OCI-LY7 (cell line): Measurements from ENCODE around the gene HOXB1. TPM values are rescaled to one million over a fixed set of nuclear protein-coding genes. Genes with fewer than 3 reads are reported as not detected.

Experiments used
- BruUV-seq: library from RNA; stranded (reverse); fragments of 400-500 nt; replicated peaks from 2 replicates; lab custom pipeline; 2021; lab: Mats Ljungman, UMichigan
- CTCF ChIA-PET: fragments of 300-600 bp; sonication (Branson Sonifier 250); formaldehyde crosslinking; loops from one replicate; lab custom pipeline; 2022; ENCODE audit warnings: antibody characterized with exemption; ENCODE audit not compliant: unreplicated experiment; lab: Charles Lee
- POLR2A ChIA-PET: fragments of 300-600 bp; sonication (Branson Sonifier 250); formaldehyde crosslinking; loops from one replicate; lab custom pipeline; 2022; ENCODE audit warnings: antibody characterized with exemption; lab: Charles Lee
- DNase-seq: peaks from one replicate; pipeline ENCODE4 v3.0.0-alpha.2; 2015; ENCODE audit warnings: low spot score
- H2AFZ ChIP-seq: fragments of 200-600 bp; sonication (generic), shearing (Covaris generic); 2 replicates; pipeline ENCODE4 v1.6.1; 2014; ENCODE audit warnings: mild to moderate bottlenecking, antibody characterized with exemption, low read length, moderate library complexity
- H3K27ac ChIP-seq: fragments of 200-600 bp; sonication (generic); 2 replicates; pipeline ENCODE4 v1.5.1; 2014; ENCODE audit warnings: mixed run types, low read depth, mild to moderate bottlenecking, moderate library complexity, low read length, inconsistent platforms; ENCODE audit not compliant: poor library complexity, severe bottlenecking
- H3K36me3 ChIP-seq: fragments of 200-600 bp; sonication (generic); 2 replicates; pipeline ENCODE4 v1.6.1; 2014; ENCODE audit warnings: mild to moderate bottlenecking, antibody characterized with exemption, low read length, moderate library complexity, mixed read lengths; ENCODE audit not compliant: insufficient read depth
- H3K4me1 ChIP-seq: fragments of 200-600 bp; sonication (generic); 2 replicates; pipeline ENCODE4 v1.5.1; 2014; ENCODE audit warnings: mild to moderate bottlenecking, low read length; ENCODE audit not compliant: insufficient read depth, poor library complexity, severe bottlenecking
- H3K4me2 ChIP-seq: fragments of 200-600 bp; sonication (generic); 2 replicates; pipeline ENCODE4 v1.6.1; 2014; ENCODE audit warnings: mild to moderate bottlenecking, low read length
- H3K4me3 ChIP-seq: fragments of 200-600 bp; sonication (generic); 2 replicates; pipeline ENCODE4 v1.5.1; 2014; ENCODE audit warnings: mild to moderate bottlenecking, low read depth, low read length; ENCODE audit not compliant: poor library complexity, severe bottlenecking
- H3K79me2 ChIP-seq: fragments of 200-600 bp; sonication (generic); 2 replicates; pipeline ENCODE4 v1.6.1; 2016; ENCODE audit warnings: low read depth, mild to moderate bottlenecking, low read length, moderate library complexity, mixed read lengths; ENCODE audit not compliant: insufficient read depth
- H3K9me2 ChIP-seq: fragments of 200-600 bp; sonication (generic); 2 replicates; pipeline ENCODE4 v1.6.1; 2016; ENCODE audit warnings: mild to moderate bottlenecking, low read length, mixed read lengths; ENCODE audit not compliant: insufficient read depth
- H3K9me3 ChIP-seq: fragments of 200-600 bp; sonication (generic); 2 replicates; pipeline ENCODE4 v1.6.1; 2014; ENCODE audit warnings: mild to moderate bottlenecking, mixed run types, low read length, mixed read lengths
- H4K20me1 ChIP-seq: fragments of 200-600 bp; sonication (generic); 2 replicates; pipeline ENCODE4 v1.6.1; 2014; ENCODE audit warnings: mild to moderate bottlenecking, antibody characterized with exemption, low read length, moderate library complexity, mixed read lengths; ENCODE audit not compliant: insufficient read depth
- EZH2phosphoT487 ChIP-seq: fragments of 200-600 bp; sonication (generic); IDR thresholded peaks from 2 replicates; pipeline ENCODE4 v1.6.1; 2018; ENCODE audit warnings: low read depth, borderline replicate concordance, mild to moderate bottlenecking, mixed run types, antibody characterized with exemption, low read length, moderate library complexity, mixed read lengths
- intact Hi-C: fragments of 100-400 bp; cut with micrococcal nuclease; formaldehyde crosslinking; loops from one replicate; pipeline ENCODE4 v1.10.0; 2022; ENCODE audit not compliant: unreplicated experiment
- total RNA-seq, 2 experiments: library from RNA; depleted of rRNA in 1 of 2; stranded (reverse); fragments of >200 nt in 1 of 2; shearing (Covaris generic) in 1 of 2; gene quantifications; 2 replicates each; pipeline ENCODE4 v1.2.3, GENCODE V29; 2014 to 2022
- TF ChIP-seq, protein P1 (sequence below): fragments of 200-600 bp; sonication (generic); conservative IDR thresholded peaks from 2 replicates; pipeline ENCODE4 v1.5.1; 2014; ENCODE audit warnings: mild to moderate bottlenecking, antibody characterized with exemption, low read length, moderate library complexity, mixed read lengths

HOXB1 gene
- total RNA-seq, 2 experiments from 2014 or later = not detected

DNA sequence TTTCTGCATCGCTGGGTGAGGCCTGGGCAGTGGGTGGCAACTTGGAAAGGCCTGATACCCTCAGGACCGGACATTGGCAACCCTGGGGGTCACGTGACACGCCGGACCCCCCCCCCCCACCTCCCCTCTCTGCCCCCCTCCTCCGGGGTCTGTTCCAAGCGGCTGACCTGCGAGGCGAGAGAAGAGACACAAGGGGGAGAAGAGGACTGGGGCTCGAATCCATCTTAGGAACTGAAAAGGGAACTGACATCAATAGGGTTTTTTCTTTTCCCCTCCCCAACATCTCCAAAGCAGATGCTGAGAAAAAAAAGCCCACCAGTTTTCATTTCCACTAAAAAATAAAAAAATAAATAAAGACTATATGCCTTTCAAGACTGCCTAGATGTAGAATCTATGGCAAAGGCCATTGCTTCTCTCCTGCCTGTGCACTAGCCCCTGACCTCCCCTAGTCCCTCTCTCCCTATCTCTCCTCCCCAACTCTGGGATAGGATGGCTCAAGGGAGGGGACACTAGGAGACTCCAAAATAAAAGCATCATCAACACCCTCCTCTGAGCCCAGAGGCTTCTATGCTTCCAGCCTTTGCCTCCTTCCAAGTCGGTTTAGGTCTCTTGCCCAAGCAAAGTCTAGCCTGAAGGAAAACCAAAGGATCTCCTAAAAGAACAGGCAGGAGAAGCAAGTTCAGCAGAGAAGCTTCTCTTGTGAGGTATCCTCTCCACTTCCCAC, 21.8 kb upstream of the HOXB1 start:
- H3K79me2 ChIP-seq = no peaks in the 10 kb centered on the region
- no peak for DNase-seq
- no peak overlapping the region for H2AFZ ChIP-seq
- peaks cover 12% of the 10 kb centered on the region; the same call in 1 of the 2 replicates for H3K36me3 ChIP-seq
- no peak overlapping the region for H3K27ac ChIP-seq
- no peak for TF ChIP-seq EZH2phosphoT487
- TF ChIP-seq, protein P1, sequence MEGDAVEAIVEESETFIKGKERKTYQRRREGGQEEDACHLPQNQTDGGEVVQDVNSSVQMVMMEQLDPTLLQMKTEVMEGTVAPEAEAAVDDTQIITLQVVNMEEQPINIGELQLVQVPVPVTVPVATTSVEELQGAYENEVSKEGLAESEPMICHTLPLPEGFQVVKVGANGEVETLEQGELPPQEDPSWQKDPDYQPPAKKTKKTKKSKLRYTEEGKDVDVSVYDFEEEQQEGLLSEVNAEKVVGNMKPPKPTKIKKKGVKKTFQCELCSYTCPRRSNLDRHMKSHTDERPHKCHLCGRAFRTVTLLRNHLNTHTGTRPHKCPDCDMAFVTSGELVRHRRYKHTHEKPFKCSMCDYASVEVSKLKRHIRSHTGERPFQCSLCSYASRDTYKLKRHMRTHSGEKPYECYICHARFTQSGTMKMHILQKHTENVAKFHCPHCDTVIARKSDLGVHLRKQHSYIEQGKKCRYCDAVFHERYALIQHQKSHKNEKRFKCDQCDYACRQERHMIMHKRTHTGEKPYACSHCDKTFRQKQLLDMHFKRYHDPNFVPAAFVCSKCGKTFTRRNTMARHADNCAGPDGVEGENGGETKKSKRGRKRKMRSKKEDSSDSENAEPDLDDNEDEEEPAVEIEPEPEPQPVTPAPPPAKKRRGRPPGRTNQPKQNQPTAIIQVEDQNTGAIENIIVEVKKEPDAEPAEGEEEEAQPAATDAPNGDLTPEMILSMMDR = no peak
- H3K4me2 ChIP-seq = no peak overlapping the region
- no TSS peak for BruUV-seq
- intact Hi-C loops = no loop called here
- ChIA-PET CTCF (no interaction called here), POLR2A (no interaction called here)
- no peak overlapping the region for H3K4me3 ChIP-seq
- H3K4me1 ChIP-seq = no peaks in the 10 kb centered on the region
- no peaks in the 10 kb centered on the region for H4K20me1 ChIP-seq
- H3K9me3 ChIP-seq = no peaks in the 10 kb centered on the region
- H3K9me2 ChIP-seq = no peaks in the 10 kb centered on the region

DNA sequence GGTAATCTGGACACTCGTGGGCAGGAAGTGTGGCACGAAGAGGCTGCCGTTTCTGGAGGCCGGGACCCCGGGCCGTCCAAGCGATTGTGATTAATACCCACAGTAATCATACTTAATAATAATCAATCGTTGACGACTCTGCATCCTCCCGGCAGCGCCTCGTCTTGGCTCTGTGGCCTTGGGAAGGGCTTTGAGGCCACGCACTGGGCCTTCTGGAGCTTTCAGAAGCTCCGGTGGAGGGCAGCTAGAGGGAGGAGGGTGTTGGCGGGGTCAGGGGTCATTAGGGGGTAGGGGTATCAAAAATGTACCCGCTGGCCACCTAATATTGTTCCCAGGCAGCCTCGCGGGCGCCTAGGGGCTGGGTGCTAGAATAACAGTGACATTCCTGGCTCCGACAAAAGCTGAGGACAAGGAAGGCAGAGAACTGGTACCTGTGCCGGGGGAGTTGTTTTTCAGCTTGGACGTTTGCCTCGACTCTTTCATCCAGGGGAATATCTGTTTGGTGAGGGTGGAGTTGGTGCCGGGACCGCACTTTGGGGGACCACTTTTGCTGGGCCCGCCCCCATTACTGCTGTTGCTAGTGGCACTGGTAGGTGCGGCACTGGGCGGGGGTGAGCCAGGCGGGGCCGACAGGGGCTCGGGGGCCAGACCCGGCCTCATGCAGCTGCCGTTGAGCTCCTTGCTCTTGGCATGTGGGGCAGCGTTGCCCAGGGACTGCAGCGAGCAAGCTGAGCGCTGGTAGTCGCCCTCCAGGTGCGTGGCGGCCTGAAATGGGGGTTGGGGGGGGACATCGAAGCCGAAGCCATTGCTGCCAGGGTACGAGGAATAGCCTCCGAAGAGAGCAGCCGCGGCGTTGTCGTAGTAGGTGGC, 21.0 kb upstream of the HOXB1 start:
- Histone ChIP-seq H3K4me1 (no peaks in the 10 kb centered on the region), H3K4me2 (no peak overlapping the region), H3K27ac (no peak overlapping the region), H4K20me1 (no peaks in the 10 kb centered on the region), H3K9me3 (no peaks in the 10 kb centered on the region), H3K36me3 (peaks cover 12% of the 10 kb centered on the region; the same call in 1 of the 2 replicates), H2AFZ (no peak overlapping the region), H3K79me2 (no peaks in the 10 kb centered on the region), H3K9me2 (no peaks in the 10 kb centered on the region), H3K4me3 (no peak overlapping the region)
- ChIA-PET CTCF (no interaction called here), POLR2A (no interaction called here)
- TF ChIP-seq, protein P1 = no peak
- no peak for TF ChIP-seq EZH2phosphoT487
- DNase-seq = no peak
- BruUV-seq = no TSS peak
- intact Hi-C loops = no loop called here
